ENCODE measurements around the gene TRIM10. TPM values are rescaled to one million over a fixed set of nuclear protein-coding genes. Genes with fewer than 3 reads are reported as not detected.
A peak's percentile ranks its signal among the peaks of the same experiment; 100 is the strongest.

The TRIM10 gene
- total RNA-seq, 1 experiment from 2014 or later: not detected

DNA sequence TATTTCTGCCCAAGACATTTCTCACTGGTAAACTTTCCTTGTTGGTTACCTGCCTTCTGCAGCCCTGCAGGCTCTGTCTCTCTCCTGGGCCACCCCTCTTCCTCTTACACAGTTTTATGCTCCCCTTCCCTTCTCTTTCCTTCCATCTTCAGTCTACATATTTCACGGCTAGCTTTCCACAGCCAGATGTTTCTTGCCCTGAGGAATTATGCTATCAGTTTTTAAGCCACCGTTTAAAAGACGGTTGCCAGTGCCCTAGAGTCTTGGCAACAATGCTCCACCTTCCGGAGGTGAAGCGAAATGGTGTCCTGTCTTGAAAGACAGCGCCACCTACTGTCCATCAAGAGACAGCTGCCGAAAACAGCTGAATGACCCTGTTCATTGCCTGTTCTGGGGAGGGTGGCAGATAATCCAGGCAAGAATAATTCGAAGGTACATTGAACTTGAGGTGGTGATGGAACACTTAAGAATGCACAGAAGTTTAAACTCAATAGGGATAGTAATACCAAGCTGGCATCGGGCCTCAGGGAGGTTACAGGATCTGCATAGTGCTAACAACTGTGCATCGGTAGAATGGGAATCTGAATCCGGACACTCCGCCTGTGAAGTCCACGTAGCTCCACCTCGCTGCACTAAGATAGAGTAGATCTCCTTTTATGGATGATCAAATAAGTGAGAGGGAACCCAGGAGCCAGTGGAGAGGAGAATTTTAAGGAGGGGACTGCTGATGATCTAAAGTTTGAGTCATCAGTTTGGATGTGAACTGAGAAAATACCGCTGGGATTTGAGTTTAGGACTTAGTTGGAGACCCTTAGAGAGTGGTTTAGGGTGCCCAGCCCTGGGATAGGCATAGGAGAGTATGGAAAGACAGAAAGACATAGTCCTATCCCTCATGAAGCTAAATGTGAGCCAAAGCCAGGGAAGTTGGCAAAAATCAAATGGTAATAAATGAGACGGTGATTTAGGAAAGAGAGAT is 29.8 kb downstream of the TRIM10 start:
- intact Hi-C loops (cut with micrococcal nuclease): loop anchor here (1.0 kb wide), 2 partner anchors 28 to 39 kb away; no protein-coding TSS in a partner anchor

DNA sequence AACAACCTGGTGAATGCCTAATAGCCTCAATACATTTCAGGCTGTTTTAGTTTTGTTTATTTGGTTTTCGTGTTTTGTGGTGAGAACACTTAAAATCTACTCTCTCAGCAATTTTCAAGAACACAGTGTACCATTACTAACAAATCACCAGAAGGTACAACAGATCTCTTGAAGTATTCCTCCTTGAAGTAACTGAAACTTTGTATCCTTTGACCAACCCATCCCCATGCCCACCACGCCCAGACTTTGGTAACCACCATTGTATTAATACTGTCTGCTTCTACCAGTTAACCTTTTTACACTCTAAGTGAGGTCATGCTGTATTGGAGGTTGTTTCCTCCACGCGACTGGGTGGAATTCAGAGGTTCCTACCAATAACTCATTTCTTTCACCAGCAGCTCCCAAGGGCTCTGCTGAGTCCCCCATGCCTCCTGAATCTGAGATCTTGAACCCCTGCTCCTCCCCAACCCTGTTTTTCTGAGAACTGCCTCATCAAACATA is 30.8 kb downstream of the TRIM10 start:
- intact Hi-C loops (cut with micrococcal nuclease): no loop called here

More for the DNA sequence above, 29.8 kb downstream of the TRIM10 start:
- Mint-ChIP-seq H3K9me3 (ENCODE audit: unreplicated experiment) (no peaks in the 10 kb centered on the region), H3K4me3 (ENCODE audit: unreplicated experiment) (peak overlapping the region; percentile 40), H3K36me3 (ENCODE audit: insufficient read depth, unreplicated experiment) (no peaks in the 10 kb centered on the region), H3K27me3 (ENCODE audit: insufficient read depth, unreplicated experiment) (peaks cover 28% of the 10 kb centered on the region), H3K4me1 (ENCODE audit: insufficient read depth, unreplicated experiment) (peaks cover 20% of the 10 kb centered on the region), H3K27ac (ENCODE audit: low read depth, unreplicated experiment) (peak overlapping the region; percentile 7)
- CTCF ChIA-PET: interaction anchor here (0.6 to 6.6 kb wide), 49 partner anchors 8 to 1599 kb away, joined by 3 to 153 read pairs (median 5); partner anchors contain the start of genes POLR1H, PPP1R11, TRIM10 and TRIM15
- peak; percentile 91 for DNase-seq (ENCODE audit: unreplicated experiment)
- POLR2A ChIA-PET: interaction anchor here (0.7 to 4.6 kb wide), 14 partner anchors 9 to 409 kb away, joined by 3 to 33 read pairs (median 4); partner anchors contain the start of genes POLR1H and PPP1R11
- no TSS peak for BruUV-seq (replicated peaks)
- TF ChIP-seq, protein P1, sequence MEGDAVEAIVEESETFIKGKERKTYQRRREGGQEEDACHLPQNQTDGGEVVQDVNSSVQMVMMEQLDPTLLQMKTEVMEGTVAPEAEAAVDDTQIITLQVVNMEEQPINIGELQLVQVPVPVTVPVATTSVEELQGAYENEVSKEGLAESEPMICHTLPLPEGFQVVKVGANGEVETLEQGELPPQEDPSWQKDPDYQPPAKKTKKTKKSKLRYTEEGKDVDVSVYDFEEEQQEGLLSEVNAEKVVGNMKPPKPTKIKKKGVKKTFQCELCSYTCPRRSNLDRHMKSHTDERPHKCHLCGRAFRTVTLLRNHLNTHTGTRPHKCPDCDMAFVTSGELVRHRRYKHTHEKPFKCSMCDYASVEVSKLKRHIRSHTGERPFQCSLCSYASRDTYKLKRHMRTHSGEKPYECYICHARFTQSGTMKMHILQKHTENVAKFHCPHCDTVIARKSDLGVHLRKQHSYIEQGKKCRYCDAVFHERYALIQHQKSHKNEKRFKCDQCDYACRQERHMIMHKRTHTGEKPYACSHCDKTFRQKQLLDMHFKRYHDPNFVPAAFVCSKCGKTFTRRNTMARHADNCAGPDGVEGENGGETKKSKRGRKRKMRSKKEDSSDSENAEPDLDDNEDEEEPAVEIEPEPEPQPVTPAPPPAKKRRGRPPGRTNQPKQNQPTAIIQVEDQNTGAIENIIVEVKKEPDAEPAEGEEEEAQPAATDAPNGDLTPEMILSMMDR (IDR thresholded peaks at IDR 0.05; ENCODE audit: unreplicated experiment): peak; percentile 96

DNA sequence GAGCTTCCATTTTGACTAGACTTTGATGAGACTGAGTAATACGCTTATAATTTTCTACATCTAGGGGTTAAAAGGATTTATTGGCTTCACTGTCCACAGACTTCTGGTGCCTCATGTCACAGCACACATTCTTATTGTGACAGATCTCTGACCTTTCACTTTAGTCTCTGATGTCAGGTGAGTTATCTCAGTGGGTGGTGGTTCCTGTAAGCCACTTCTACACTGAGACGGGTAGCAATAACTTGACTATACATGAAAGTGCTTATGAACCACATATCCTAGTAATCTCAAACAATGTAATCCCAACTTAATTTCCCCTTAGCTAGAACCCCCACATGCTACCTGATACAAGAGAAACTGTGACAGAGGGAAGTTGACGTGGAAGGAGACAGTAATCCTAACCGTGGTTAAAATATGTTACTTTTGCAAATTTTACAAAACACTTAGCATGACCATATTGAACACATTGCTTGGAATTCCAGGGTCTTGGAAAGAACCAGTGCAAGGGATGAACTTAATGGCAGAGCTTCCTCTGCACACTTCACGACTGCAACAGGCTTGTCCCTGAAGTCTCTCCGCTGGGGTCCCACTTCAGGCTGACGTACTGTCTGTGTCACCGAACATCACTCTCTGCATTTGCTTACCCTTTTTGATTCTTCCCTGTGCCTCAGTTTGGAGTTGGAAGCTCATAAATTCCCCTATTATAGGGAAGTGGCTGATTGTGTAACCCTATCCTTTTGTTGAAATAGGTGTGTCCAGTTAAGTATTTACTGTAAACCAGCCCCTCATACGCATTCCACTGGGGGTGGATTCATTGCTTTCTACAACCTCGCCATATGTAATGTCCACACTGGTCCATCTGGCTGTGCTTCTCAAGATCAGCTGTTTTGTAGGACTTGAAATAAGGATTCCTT is 31.5 kb downstream of the TRIM10 start:
- Mint-ChIP-seq H3K27ac (ENCODE audit: low read depth, unreplicated experiment) (no peak overlapping the region), H3K4me1 (ENCODE audit: insufficient read depth, unreplicated experiment) (peaks cover 20% of the 10 kb centered on the region), H3K9me3 (ENCODE audit: unreplicated experiment) (no peaks in the 10 kb centered on the region), H3K36me3 (ENCODE audit: insufficient read depth, unreplicated experiment) (no peaks in the 10 kb centered on the region), H3K27me3 (ENCODE audit: insufficient read depth, unreplicated experiment) (peaks cover 26% of the 10 kb centered on the region), H3K4me3 (ENCODE audit: unreplicated experiment) (no peak overlapping the region)
- ChIA-PET POLR2A (interaction anchor here (0.6 to 4.6 kb wide), 10 partner anchors 7 to 1205 kb away, joined by 3 to 33 read pairs (median 6); partner anchors contain the start of gene PPP1R11), CTCF (interaction anchor here (0.7 to 6.6 kb wide), 13 partner anchors 8 to 66 kb away, joined by 3 to 153 read pairs (median 10); no protein-coding TSS in a partner anchor)
- TF ChIP-seq, protein P1 (IDR thresholded peaks at IDR 0.05; ENCODE audit: unreplicated experiment): no peak
- intact Hi-C loops (cut with micrococcal nuclease): no loop called here
- BruUV-seq (replicated peaks): no TSS peak
- peak; percentile 36 for DNase-seq (ENCODE audit: unreplicated experiment)

More for the DNA sequence above, 30.8 kb downstream of the TRIM10 start:
- no peaks in the 10 kb centered on the region for H3K9me3 Mint-ChIP-seq (ENCODE audit: unreplicated experiment)
- TF ChIP-seq, protein P1 (IDR thresholded peaks at IDR 0.05; ENCODE audit: unreplicated experiment): no peak
- DNase-seq (ENCODE audit: unreplicated experiment): no peak
- ChIA-PET CTCF (interaction anchor here (0.6 to 6.6 kb wide), 29 partner anchors 8 to 296 kb away, joined by 3 to 153 read pairs (median 8); partner anchors contain the start of genes PPP1R11 and TRIM15), POLR2A (interaction anchor here (0.6 to 4.6 kb wide), 11 partner anchors 8 to 1206 kb away, joined by 3 to 33 read pairs (median 7); partner anchors contain the start of genes POLR1H and PPP1R11)
- H3K36me3 Mint-ChIP-seq (ENCODE audit: insufficient read depth, unreplicated experiment): no peaks in the 10 kb centered on the region
- H3K4me1 Mint-ChIP-seq (ENCODE audit: insufficient read depth, unreplicated experiment): peaks cover 20% of the 10 kb centered on the region
- H3K27ac Mint-ChIP-seq (ENCODE audit: low read depth, unreplicated experiment): no peak overlapping the region
- peak overlapping the region; percentile 40 for H3K4me3 Mint-ChIP-seq (ENCODE audit: unreplicated experiment)
- H3K27me3 Mint-ChIP-seq (ENCODE audit: insufficient read depth, unreplicated experiment): peaks cover 28% of the 10 kb centered on the region
- no TSS peak for BruUV-seq (replicated peaks)

All from MCF 10A (cell line).